ENCODE measurements around the gene ARHGAP26.
A peak's percentile ranks its signal among the peaks of the same experiment; 100 is the strongest.

ARHGAP26 gene

GRCh38 chr5:142871363-142872193 is 101.4 kb downstream of the ARHGAP26 start:
- Histone ChIP-seq H3K4me1 (peaks cover 0 to 83% (median 66%) of the 10 kb centered on the region in 4 donors), H3K27me3 (no peaks in the 10 kb centered on the region), H3K4me3 (no peak overlapping the region), H3K36me3 (no peaks in the 10 kb centered on the region), H3K9me3 (no peaks in the 10 kb centered on the region), H3K27ac (no peak overlapping the region)
- TF ChIP-seq, protein P1, sequence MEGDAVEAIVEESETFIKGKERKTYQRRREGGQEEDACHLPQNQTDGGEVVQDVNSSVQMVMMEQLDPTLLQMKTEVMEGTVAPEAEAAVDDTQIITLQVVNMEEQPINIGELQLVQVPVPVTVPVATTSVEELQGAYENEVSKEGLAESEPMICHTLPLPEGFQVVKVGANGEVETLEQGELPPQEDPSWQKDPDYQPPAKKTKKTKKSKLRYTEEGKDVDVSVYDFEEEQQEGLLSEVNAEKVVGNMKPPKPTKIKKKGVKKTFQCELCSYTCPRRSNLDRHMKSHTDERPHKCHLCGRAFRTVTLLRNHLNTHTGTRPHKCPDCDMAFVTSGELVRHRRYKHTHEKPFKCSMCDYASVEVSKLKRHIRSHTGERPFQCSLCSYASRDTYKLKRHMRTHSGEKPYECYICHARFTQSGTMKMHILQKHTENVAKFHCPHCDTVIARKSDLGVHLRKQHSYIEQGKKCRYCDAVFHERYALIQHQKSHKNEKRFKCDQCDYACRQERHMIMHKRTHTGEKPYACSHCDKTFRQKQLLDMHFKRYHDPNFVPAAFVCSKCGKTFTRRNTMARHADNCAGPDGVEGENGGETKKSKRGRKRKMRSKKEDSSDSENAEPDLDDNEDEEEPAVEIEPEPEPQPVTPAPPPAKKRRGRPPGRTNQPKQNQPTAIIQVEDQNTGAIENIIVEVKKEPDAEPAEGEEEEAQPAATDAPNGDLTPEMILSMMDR (IDR thresholded peaks at IDR 0.05) = no peak
- DNase-seq = no peak
- intact Hi-C loops (cut with DNase I; ENCODE audit: low total_unique reads) = no loop called here

DNA sequence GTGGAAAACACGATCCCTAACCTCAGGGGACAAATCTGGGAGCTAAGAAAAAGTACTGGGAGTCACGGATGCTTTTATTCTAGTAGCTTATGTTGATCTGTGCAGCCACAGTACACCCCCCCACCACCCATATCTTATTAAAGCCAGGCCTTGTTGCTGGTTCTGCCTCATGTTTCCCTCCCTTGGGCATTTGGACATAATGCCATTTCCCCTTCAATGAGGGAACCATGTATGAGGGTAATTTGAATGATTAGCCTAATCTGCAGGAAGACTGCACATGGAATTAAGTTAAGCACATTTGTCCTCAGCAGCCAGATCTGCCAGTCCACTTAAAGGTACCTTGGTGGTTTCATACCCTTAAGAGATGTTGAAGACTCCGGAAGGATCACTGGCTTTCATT is 102.0 kb downstream of the ARHGAP26 start:
- Histone ChIP-seq H3K36me3 (no peaks in the 10 kb centered on the region), H3K9me3 (no peaks in the 10 kb centered on the region), H3K4me1 (peaks cover 0 to 79% (median 60%) of the 10 kb centered on the region in 4 donors), H3K27ac (peak overlapping the region in 1 of 2 donors; percentile 18), H3K27me3 (no peaks in the 10 kb centered on the region), H3K4me3 (no peak overlapping the region)
- intact Hi-C loops (cut with DNase I; ENCODE audit: low total_unique reads) = no loop called here
- TF ChIP-seq, protein P1 (IDR thresholded peaks at IDR 0.05) = no peak
- DNase-seq = no peak

DNA sequence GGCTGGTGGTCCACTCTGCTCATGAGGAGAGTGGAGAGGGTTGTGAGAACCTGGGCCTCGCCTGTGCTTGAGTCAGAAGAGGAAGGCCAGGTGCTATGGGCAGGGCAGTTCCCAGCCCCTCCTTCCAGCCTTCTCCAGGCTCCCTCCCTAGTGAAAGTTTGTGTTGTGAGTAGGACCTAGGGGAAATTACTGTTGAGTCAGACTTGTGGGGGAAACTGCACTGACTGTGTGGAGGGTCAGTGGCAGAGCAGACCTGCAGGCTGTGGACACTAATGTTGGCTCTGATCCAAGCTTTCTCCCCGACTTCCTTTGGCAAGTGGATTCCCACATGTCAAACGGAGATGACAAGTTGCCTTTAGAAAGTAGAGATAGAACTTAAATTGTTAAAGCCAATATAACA is 102.6 kb downstream of the ARHGAP26 start:
- TF ChIP-seq, protein P1 (IDR thresholded peaks at IDR 0.05) = no peak
- intact Hi-C loops (cut with DNase I; ENCODE audit: low total_unique reads) = no loop called here
- DNase-seq = no peak
- Histone ChIP-seq H3K27ac (peak overlapping the region in 1 of 2 donors; percentile 18), H3K27me3 (no peaks in the 10 kb centered on the region), H3K4me3 (no peak overlapping the region), H3K4me1 (peaks cover 0 to 73% (median 57%) of the 10 kb centered on the region in 4 donors), H3K9me3 (no peaks in the 10 kb centered on the region), H3K36me3 (no peaks in the 10 kb centered on the region)

DNA sequence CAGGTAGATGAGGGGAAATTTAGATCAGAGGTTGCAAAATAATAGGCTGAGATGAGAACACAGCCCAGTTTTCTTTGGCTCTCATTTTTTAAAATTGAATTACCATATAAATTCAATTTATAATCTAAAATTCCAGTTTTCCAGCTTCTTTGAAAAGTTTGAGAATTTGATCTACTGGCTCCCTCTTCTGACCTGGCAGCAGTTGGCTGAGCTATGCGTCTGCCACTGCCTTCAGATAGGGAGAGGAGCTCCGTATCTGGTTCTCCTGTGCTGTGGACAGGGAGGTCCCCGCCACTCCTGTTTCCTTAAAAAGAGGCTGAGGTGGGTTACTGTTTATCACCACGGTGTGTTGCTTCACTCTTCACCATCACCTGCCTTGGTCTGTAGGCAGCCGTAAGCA is 103.7 kb downstream of the ARHGAP26 start:
- TF ChIP-seq, protein P1 (IDR thresholded peaks at IDR 0.05) = no peak
- Histone ChIP-seq H3K9me3 (no peaks in the 10 kb centered on the region), H3K27me3 (no peaks in the 10 kb centered on the region), H3K27ac (peak overlapping the region in 1 of 2 donors; percentile 52), H3K4me3 (no peak overlapping the region), H3K4me1 (peaks cover 0 to 72% (median 57%) of the 10 kb centered on the region in 4 donors), H3K36me3 (no peaks in the 10 kb centered on the region)
- no peak for DNase-seq
- intact Hi-C loops (cut with DNase I; ENCODE audit: low total_unique reads) = no loop called here

DNA sequence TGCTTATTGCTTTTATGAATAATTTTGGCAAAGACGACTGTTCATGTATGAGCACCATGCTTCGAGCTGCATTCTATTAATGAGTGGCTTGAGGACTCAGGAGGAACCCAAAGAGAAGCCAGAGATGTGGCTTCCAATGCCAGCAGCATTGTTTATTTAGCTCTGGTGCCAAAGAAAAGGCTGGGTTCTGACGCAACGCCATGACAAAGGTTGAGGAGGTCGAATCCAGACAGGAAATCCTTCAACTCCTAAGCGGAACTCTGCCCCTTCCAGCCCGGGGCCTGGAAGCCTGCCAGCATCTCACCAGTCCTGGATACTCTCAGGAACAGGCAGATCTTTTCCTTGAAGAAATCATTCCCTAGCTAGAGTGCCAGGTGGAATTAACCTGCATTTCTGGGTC is 104.4 kb downstream of the ARHGAP26 start:
- TF ChIP-seq, protein P1 (IDR thresholded peaks at IDR 0.05) = no peak
- peak overlapping the region; percentile 59 to 69 for H3K27ac ChIP-seq
- intact Hi-C loops (cut with DNase I; ENCODE audit: low total_unique reads) = no loop called here
- peaks cover 0 to 4% (median 2%) of the 10 kb centered on the region in 3 donors for H3K36me3 ChIP-seq
- H3K4me3 ChIP-seq = no peak overlapping the region
- H3K9me3 ChIP-seq = no peaks in the 10 kb centered on the region
- H3K27me3 ChIP-seq = no peaks in the 10 kb centered on the region
- peaks cover 0 to 66% (median 54%) of the 10 kb centered on the region in 4 donors for H3K4me1 ChIP-seq
- peak; percentile 91 to 98 for DNase-seq
